ENCODE measurements around the gene C9orf78.

DNA sequence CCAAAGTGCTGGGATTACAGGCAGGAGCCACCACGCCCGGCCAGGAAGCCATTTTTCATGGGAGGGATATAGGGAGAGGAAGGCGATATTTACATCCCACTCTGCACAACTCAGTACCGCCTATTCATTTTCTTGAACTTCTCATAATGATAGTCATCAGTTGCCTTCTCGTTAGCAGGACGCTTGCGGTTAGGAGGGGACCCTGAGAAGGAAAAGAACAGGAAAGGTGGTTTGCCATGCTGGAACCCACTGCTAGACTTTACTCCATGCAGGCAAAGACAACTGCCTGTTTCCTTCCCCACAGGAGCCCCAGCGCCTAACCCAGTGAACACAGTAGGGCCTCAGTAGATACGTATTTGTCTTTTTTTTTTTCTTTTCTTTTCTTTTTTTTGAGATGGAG, 7.0 kb downstream of the C9orf78 start:
- TF ChIP-seq TAF1 (IDR thresholded peaks at IDR 0.05; ENCODE audit: borderline replicate concordance, insufficient read depth, low read length) (no peak), FOXP2 (optimal IDR thresholded peaks at IDR 0.05; ENCODE audit: borderline replicate concordance, extremely low read depth, extremely low read length, insufficient read depth) (no peak)

Measured in PFSK-1 (cell line).